ENCODE results near the gene DUSP22. TPM values are rescaled to one million over a fixed set of nuclear protein-coding genes. Genes with fewer than 3 reads are reported as not detected.

The DUSP22 gene
- total RNA-seq, 1 experiment from 2014 or later, result 19.2 TPM

DNA sequence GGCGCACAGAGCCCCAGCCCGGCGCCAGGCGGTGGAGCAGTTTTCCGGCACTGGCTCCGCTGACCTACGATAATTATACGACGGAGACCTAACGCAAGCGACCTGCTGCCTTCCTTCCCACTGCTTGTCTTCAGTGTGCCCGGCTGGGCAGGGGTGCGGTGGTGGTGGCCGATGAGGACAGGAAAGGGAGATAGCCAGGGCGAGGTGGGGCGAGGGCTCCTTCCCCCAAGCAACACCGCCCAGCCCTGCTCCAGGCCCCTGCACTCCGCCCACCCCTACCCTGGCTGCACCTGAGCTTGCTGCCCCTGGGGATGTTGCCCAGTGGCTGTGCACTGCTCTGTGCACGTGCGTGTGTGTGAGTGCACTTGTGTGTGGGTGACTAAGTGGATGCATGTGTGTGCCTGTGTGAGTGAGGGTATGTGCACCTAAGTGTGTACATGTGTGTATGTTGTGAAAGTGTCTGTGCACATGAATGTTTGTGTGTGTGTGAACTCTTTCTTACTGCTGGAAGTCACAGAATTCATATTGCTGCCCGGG lies 56.6 kb downstream of the DUSP22 start:
- TF ChIP-seq EZH2phosphoT487 (IDR thresholded peaks at IDR 0.05; ENCODE audit: borderline replicate concordance) (no peak), SP1 (IDR thresholded peaks at IDR 0.05; ENCODE audit: low read depth) (no peak)

DNA sequence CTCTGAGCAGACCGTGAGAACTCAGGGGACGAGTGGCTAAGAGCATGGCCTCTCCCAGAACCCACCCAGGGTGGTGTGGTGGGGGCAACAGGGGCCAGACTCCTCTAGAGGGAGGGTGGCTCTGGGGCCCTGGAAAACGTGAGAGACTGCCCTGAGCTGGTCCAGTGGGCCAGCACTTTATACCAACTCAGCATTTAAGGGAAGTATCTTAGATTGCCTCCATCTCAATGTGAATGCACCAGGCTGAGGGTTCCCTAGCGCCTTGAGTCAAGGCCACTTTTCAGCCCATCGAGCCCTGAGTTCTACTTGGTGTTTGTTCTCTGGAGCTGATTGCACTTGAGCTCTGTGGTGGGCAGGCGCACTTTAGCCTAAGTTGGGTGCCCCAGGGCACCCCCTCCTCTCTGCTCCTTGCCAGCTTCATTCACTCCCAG lies 57.2 kb downstream of the DUSP22 start:
- Histone ChIP-seq H3K36me3 (ENCODE audit: control insufficient read depth in 1 of 2, insufficient read depth in 2 of 2, low read length in 2 of 2) (no peaks in the 10 kb centered on the region), H3K4me2 (ENCODE audit: low read length) (no peak overlapping the region), H3K79me2 (ENCODE audit: insufficient read depth, low read length) (no peaks in the 10 kb centered on the region), H3K9me3 (ENCODE audit: control insufficient read depth in 1 of 2, insufficient read depth in 1 of 2, low read depth in 1 of 2, low read length in 2 of 2) (peaks cover 0 to 10% of the 10 kb centered on the region in 2 experiments; a peak in 2 of 4 replicates), H3K4me3 (replicated peaks in 1 of 2; ENCODE audit: low read depth in 1 of 2, low read length in 2 of 2) (no peak overlapping the region), H3K4me1 (ENCODE audit: control insufficient read depth in 1 of 2, insufficient read depth in 2 of 2, low read length in 2 of 2) (no peaks in the 10 kb centered on the region), H3K9me2 (ENCODE audit: insufficient read depth) (no peaks in the 10 kb centered on the region), H2AFZ (ENCODE audit: low read depth, low read length, poor library complexity, severe bottlenecking) (no peak overlapping the region), H3K27ac (ENCODE audit: low read depth, low read length) (no peak overlapping the region), H3K27me3 (ENCODE audit: insufficient read depth, low read length) (no peaks in the 10 kb centered on the region), H3K9ac (ENCODE audit: low read length) (no peak overlapping the region), H4K20me1 (ENCODE audit: insufficient read depth) (no peaks in the 10 kb centered on the region)
- intact Hi-C loops (cut with micrococcal nuclease), result no loop called here
- no TSS peak for BruUV-seq (replicated peaks)
- TF ChIP-seq JUND (IDR thresholded peaks at IDR 0.05) (no peak), SRF (IDR thresholded peaks at IDR 0.05; ENCODE audit: low read depth) (no peak), EGR1 (IDR thresholded peaks at IDR 0.05; ENCODE audit: low read depth) (no peak), SP1 (IDR thresholded peaks at IDR 0.05; ENCODE audit: low read depth) (no peak), CEBPB (IDR thresholded peaks at IDR 0.05; ENCODE audit: low read depth) (no peak), POLR2AphosphoS5 (IDR thresholded peaks at IDR 0.05; ENCODE audit: low read depth, low read length) (no peak), RAD21 (IDR thresholded peaks at IDR 0.05; ENCODE audit: low read depth) (no peak), EZH2phosphoT487 (IDR thresholded peaks at IDR 0.05; ENCODE audit: borderline replicate concordance) (no peak)
- TF ChIP-seq, protein P1, sequence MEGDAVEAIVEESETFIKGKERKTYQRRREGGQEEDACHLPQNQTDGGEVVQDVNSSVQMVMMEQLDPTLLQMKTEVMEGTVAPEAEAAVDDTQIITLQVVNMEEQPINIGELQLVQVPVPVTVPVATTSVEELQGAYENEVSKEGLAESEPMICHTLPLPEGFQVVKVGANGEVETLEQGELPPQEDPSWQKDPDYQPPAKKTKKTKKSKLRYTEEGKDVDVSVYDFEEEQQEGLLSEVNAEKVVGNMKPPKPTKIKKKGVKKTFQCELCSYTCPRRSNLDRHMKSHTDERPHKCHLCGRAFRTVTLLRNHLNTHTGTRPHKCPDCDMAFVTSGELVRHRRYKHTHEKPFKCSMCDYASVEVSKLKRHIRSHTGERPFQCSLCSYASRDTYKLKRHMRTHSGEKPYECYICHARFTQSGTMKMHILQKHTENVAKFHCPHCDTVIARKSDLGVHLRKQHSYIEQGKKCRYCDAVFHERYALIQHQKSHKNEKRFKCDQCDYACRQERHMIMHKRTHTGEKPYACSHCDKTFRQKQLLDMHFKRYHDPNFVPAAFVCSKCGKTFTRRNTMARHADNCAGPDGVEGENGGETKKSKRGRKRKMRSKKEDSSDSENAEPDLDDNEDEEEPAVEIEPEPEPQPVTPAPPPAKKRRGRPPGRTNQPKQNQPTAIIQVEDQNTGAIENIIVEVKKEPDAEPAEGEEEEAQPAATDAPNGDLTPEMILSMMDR (IDR thresholded peaks at IDR 0.05 in 2 of 3, conservative IDR thresholded peaks at IDR 0.05 in 1 of 3; ENCODE audit: borderline replicate concordance in 1 of 3, insufficient read depth in 1 of 3, low read depth in 2 of 3, low read length in 2 of 3), result no peak
- TF ChIP-seq, protein P2, sequence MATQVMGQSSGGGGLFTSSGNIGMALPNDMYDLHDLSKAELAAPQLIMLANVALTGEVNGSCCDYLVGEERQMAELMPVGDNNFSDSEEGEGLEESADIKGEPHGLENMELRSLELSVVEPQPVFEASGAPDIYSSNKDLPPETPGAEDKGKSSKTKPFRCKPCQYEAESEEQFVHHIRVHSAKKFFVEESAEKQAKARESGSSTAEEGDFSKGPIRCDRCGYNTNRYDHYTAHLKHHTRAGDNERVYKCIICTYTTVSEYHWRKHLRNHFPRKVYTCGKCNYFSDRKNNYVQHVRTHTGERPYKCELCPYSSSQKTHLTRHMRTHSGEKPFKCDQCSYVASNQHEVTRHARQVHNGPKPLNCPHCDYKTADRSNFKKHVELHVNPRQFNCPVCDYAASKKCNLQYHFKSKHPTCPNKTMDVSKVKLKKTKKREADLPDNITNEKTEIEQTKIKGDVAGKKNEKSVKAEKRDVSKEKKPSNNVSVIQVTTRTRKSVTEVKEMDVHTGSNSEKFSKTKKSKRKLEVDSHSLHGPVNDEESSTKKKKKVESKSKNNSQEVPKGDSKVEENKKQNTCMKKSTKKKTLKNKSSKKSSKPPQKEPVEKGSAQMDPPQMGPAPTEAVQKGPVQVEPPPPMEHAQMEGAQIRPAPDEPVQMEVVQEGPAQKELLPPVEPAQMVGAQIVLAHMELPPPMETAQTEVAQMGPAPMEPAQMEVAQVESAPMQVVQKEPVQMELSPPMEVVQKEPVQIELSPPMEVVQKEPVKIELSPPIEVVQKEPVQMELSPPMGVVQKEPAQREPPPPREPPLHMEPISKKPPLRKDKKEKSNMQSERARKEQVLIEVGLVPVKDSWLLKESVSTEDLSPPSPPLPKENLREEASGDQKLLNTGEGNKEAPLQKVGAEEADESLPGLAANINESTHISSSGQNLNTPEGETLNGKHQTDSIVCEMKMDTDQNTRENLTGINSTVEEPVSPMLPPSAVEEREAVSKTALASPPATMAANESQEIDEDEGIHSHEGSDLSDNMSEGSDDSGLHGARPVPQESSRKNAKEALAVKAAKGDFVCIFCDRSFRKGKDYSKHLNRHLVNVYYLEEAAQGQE (IDR thresholded peaks at IDR 0.05; ENCODE audit: low read depth), result no peak
- TF ChIP-seq, protein P3, sequence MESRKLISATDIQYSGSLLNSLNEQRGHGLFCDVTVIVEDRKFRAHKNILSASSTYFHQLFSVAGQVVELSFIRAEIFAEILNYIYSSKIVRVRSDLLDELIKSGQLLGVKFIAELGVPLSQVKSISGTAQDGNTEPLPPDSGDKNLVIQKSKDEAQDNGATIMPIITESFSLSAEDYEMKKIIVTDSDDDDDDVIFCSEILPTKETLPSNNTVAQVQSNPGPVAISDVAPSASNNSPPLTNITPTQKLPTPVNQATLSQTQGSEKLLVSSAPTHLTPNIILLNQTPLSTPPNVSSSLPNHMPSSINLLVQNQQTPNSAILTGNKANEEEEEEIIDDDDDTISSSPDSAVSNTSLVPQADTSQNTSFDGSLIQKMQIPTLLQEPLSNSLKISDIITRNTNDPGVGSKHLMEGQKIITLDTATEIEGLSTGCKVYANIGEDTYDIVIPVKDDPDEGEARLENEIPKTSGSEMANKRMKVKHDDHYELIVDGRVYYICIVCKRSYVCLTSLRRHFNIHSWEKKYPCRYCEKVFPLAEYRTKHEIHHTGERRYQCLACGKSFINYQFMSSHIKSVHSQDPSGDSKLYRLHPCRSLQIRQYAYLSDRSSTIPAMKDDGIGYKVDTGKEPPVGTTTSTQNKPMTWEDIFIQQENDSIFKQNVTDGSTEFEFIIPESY (IDR thresholded peaks at IDR 0.05; ENCODE audit: extremely low read depth, insufficient replicate concordance, low read length), result no peak
- ChIA-PET RAD21 (ENCODE audit: low non-redundant PET in 1 of 2, low total read pairs in 2 of 2, uncharacterized antibody in 2 of 2, unreplicated experiment in 2 of 2) (no interaction called here), CTCF (no interaction called here), POLR2A (no interaction called here)
- ATAC-seq, result no peak
- no peak for DNase-seq (ENCODE audit: low read depth, low spot score)

More for the DNA sequence above, 56.6 kb downstream of the DUSP22 start:
- Histone ChIP-seq H2AFZ (ENCODE audit: low read depth, low read length, poor library complexity, severe bottlenecking) (no peak overlapping the region), H4K20me1 (ENCODE audit: insufficient read depth) (no peaks in the 10 kb centered on the region), H3K4me1 (ENCODE audit: control insufficient read depth in 1 of 2, insufficient read depth in 2 of 2, low read length in 2 of 2) (no peaks in the 10 kb centered on the region), H3K4me3 (replicated peaks in 1 of 2; ENCODE audit: low read depth in 1 of 2, low read length in 2 of 2) (no peak overlapping the region), H3K79me2 (ENCODE audit: insufficient read depth, low read length) (no peaks in the 10 kb centered on the region), H3K9me3 (ENCODE audit: control insufficient read depth in 1 of 2, insufficient read depth in 1 of 2, low read depth in 1 of 2, low read length in 2 of 2) (peaks cover 0 to 10% of the 10 kb centered on the region in 2 experiments; a peak in 2 of 4 replicates), H3K36me3 (ENCODE audit: control insufficient read depth in 1 of 2, insufficient read depth in 2 of 2, low read length in 2 of 2) (no peaks in the 10 kb centered on the region), H3K27ac (ENCODE audit: low read depth, low read length) (no peak overlapping the region), H3K4me2 (ENCODE audit: low read length) (no peak overlapping the region), H3K27me3 (ENCODE audit: insufficient read depth, low read length) (no peaks in the 10 kb centered on the region), H3K9ac (ENCODE audit: low read length) (no peak overlapping the region), H3K9me2 (ENCODE audit: insufficient read depth) (no peaks in the 10 kb centered on the region)
- RAD21 ChIA-PET (ENCODE audit: low non-redundant PET in 1 of 2, low total read pairs in 2 of 2, uncharacterized antibody in 2 of 2, unreplicated experiment in 2 of 2), result no interaction called here
- POLR2A ChIA-PET, result no interaction called here
- CTCF ChIA-PET, result no interaction called here
- DNase-seq (ENCODE audit: low read depth, low spot score), result no peak
- no peak for ATAC-seq
- intact Hi-C loops (cut with micrococcal nuclease), result no loop called here
- no TSS peak for BruUV-seq (replicated peaks)
